ENCODE data around the gene ASIC4. TPM values are rescaled to one million over a fixed set of nuclear protein-coding genes. Genes with fewer than 3 reads are reported as not detected.
A peak's percentile ranks its signal among the peaks of the same experiment; 100 is the strongest.

Gene ASIC4
- total RNA-seq, 1 experiment from 2014 or later = 0.79 TPM

DNA sequence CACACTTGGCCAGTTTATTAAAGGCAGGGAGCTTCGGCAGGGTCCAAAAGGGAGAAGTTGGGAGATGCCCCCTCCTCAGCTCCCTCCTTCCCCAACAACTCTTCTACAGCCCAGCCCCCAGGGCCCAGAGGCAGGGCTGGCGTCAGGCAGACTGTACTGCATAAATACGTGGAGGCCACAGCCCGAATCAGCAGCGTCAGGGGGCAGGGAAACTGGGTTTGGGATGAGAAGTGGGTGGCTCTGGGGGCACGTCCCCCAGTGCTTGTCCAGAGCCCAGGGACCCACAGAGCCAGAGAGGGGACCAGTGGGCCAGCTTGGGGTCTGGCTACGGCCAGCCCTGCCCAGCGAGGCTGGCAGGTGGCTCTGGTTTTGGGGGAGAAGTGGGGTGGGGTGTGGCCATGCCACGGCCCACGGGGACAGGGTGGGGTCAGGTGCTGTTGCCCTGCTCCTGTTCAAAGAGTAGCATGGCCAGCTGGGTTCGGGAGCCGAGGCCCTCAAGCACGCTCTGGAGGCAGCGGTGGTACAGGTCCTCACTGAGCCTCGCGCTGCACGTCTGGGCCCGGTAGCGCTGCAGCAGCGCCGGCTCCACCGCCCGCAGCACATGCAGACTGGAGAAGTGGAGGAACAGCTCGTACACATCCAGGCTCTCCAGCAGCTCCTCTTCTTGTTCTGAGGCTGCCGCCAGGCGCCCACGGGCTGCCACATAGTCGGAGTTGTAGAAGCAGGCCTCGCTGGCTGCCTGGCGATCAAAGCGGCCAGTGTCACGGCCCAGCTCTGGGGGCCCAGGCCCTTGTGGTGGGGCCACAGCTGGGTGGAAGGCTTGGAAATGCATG is 24.9 kb downstream of the ASIC4 start:
- DNase-seq (ENCODE audit: low spot score) = no peak
- POLR2A ChIA-PET = no interaction called here
- Mint-ChIP-seq H3K4me3 (no peak overlapping the region), H3K27ac (peak overlapping the region; percentile 54), H3K4me1 (peaks cover 28% of the 10 kb centered on the region), H3K36me3 (peaks cover 22% of the 10 kb centered on the region), H3K27me3 (ENCODE audit: low read depth) (peaks cover 2% of the 10 kb centered on the region; the same call in 1 of the 2 replicates), H3K9me3 (no peaks in the 10 kb centered on the region)
- TF ChIP-seq GRHL2 (CRISPR knock-in tag; IDR thresholded peaks at IDR 0.05; ENCODE audit: insufficient replicate concordance, severe bottlenecking) = no peak
- TF ChIP-seq RORB (CRISPR knock-in tag; IDR thresholded peaks at IDR 0.05) = no peak
- TF ChIP-seq TEAD1 (CRISPR knock-in tag; IDR thresholded peaks at IDR 0.05) = no peak
- TF ChIP-seq, protein P1, sequence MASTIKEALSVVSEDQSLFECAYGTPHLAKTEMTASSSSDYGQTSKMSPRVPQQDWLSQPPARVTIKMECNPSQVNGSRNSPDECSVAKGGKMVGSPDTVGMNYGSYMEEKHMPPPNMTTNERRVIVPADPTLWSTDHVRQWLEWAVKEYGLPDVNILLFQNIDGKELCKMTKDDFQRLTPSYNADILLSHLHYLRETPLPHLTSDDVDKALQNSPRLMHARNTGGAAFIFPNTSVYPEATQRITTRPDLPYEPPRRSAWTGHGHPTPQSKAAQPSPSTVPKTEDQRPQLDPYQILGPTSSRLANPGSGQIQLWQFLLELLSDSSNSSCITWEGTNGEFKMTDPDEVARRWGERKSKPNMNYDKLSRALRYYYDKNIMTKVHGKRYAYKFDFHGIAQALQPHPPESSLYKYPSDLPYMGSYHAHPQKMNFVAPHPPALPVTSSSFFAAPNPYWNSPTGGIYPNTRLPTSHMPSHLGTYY (CRISPR knock-in tag; IDR thresholded peaks at IDR 0.05) = no peak
- TF ChIP-seq NFATC4 (CRISPR knock-in tag; IDR thresholded peaks at IDR 0.05) = no peak
- TF ChIP-seq, protein P2, sequence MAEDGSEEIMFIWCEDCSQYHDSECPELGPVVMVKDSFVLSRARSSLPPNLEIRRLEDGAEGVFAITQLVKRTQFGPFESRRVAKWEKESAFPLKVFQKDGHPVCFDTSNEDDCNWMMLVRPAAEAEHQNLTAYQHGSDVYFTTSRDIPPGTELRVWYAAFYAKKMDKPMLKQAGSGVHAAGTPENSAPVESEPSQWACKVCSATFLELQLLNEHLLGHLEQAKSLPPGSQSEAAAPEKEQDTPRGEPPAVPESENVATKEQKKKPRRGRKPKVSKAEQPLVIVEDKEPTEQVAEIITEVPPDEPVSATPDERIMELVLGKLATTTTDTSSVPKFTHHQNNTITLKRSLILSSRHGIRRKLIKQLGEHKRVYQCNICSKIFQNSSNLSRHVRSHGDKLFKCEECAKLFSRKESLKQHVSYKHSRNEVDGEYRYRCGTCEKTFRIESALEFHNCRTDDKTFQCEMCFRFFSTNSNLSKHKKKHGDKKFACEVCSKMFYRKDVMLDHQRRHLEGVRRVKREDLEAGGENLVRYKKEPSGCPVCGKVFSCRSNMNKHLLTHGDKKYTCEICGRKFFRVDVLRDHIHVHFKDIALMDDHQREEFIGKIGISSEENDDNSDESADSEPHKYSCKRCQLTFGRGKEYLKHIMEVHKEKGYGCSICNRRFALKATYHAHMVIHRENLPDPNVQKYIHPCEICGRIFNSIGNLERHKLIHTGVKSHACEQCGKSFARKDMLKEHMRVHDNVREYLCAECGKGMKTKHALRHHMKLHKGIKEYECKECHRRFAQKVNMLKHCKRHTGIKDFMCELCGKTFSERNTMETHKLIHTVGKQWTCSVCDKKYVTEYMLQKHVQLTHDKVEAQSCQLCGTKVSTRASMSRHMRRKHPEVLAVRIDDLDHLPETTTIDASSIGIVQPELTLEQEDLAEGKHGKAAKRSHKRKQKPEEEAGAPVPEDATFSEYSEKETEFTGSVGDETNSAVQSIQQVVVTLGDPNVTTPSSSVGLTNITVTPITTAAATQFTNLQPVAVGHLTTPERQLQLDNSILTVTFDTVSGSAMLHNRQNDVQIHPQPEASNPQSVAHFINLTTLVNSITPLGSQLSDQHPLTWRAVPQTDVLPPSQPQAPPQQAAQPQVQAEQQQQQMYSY (CRISPR knock-in tag; IDR thresholded peaks at IDR 0.05) = no peak
- TF ChIP-seq, protein P3, sequence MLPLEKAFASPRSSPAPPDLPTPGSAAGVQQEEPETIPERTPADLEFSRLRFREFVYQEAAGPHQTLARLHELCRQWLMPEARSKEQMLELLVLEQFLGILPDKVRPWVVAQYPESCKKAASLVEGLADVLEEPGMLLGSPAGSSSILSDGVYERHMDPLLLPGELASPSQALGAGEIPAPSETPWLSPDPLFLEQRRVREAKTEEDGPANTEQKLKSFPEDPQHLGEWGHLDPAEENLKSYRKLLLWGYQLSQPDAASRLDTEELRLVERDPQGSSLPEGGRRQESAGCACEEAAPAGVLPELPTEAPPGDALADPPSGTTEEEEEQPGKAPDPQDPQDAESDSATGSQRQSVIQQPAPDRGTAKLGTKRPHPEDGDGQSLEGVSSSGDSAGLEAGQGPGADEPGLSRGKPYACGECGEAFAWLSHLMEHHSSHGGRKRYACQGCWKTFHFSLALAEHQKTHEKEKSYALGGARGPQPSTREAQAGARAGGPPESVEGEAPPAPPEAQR (CRISPR knock-in tag; IDR thresholded peaks at IDR 0.05) = no peak
- TF ChIP-seq, protein P4, sequence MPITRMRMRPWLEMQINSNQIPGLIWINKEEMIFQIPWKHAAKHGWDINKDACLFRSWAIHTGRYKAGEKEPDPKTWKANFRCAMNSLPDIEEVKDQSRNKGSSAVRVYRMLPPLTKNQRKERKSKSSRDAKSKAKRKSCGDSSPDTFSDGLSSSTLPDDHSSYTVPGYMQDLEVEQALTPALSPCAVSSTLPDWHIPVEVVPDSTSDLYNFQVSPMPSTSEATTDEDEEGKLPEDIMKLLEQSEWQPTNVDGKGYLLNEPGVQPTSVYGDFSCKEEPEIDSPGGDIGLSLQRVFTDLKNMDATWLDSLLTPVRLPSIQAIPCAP (CRISPR knock-in tag; IDR thresholded peaks at IDR 0.05) = no peak
- no peak for TF ChIP-seq ZNF317 (CRISPR knock-in tag; IDR thresholded peaks at IDR 0.05; ENCODE audit: borderline replicate concordance, low read depth)
- TF ChIP-seq FOXK1 (CRISPR knock-in tag; IDR thresholded peaks at IDR 0.05) = no peak
- no peak for TF ChIP-seq EMX1 (CRISPR knock-in tag; IDR thresholded peaks at IDR 0.05)
- no peak for TF ChIP-seq CREB1 (CRISPR knock-in tag; IDR thresholded peaks at IDR 0.05)
- TF ChIP-seq, protein P5, sequence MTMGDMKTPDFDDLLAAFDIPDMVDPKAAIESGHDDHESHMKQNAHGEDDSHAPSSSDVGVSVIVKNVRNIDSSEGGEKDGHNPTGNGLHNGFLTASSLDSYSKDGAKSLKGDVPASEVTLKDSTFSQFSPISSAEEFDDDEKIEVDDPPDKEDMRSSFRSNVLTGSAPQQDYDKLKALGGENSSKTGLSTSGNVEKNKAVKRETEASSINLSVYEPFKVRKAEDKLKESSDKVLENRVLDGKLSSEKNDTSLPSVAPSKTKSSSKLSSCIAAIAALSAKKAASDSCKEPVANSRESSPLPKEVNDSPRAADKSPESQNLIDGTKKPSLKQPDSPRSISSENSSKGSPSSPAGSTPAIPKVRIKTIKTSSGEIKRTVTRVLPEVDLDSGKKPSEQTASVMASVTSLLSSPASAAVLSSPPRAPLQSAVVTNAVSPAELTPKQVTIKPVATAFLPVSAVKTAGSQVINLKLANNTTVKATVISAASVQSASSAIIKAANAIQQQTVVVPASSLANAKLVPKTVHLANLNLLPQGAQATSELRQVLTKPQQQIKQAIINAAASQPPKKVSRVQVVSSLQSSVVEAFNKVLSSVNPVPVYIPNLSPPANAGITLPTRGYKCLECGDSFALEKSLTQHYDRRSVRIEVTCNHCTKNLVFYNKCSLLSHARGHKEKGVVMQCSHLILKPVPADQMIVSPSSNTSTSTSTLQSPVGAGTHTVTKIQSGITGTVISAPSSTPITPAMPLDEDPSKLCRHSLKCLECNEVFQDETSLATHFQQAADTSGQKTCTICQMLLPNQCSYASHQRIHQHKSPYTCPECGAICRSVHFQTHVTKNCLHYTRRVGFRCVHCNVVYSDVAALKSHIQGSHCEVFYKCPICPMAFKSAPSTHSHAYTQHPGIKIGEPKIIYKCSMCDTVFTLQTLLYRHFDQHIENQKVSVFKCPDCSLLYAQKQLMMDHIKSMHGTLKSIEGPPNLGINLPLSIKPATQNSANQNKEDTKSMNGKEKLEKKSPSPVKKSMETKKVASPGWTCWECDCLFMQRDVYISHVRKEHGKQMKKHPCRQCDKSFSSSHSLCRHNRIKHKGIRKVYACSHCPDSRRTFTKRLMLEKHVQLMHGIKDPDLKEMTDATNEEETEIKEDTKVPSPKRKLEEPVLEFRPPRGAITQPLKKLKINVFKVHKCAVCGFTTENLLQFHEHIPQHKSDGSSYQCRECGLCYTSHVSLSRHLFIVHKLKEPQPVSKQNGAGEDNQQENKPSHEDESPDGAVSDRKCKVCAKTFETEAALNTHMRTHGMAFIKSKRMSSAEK (CRISPR knock-in tag; IDR thresholded peaks at IDR 0.05; ENCODE audit: borderline replicate concordance) = no peak
- TF ChIP-seq NR3C1 (CRISPR knock-in tag; conservative IDR thresholded peaks at IDR 0.05; ENCODE audit: low read depth) = no peak
- ATAC-seq = no peak
- CTCF ChIA-PET = interaction anchor here (0.6 to 41.3 kb wide), 14 partner anchors 9 to 1921 kb away, joined by 3 to 2316 read pairs (median 8); partner anchors contain the start of genes GMPPA and STK11IP

All from WTC11 (cell line).